Keratinocyte (primary cell): ENCODE measurements around the gene TWNK.

Experiments used
- EZH2 ChIP-seq: IDR thresholded peaks from one replicate; pipeline ENCODE4 v1.6.1; 2012; ENCODE audit warnings: inconsistent platforms, mild to moderate bottlenecking, low read length, moderate library complexity
- TF ChIP-seq, protein P1 (sequence below), 3 experiments: IDR thresholded peaks in 1 of 3; conservative IDR thresholded peaks in 1 of 3; optimal IDR thresholded peaks in 1 of 3; 2 replicates in 2 of 3; 3 replicates in 1 of 3; pipeline versions ENCODE3 to v1.5.1; 2011; ENCODE audit warnings: low read length in 3 of 3, mild to moderate bottlenecking in 3 of 3, moderate library complexity in 2 of 3, control low read depth in 1 of 3, inconsistent platforms in 1 of 3; ENCODE audit not compliant: insufficient read depth in 2 of 3; ENCODE audit errors: extremely low read depth in 1 of 3

DNA sequence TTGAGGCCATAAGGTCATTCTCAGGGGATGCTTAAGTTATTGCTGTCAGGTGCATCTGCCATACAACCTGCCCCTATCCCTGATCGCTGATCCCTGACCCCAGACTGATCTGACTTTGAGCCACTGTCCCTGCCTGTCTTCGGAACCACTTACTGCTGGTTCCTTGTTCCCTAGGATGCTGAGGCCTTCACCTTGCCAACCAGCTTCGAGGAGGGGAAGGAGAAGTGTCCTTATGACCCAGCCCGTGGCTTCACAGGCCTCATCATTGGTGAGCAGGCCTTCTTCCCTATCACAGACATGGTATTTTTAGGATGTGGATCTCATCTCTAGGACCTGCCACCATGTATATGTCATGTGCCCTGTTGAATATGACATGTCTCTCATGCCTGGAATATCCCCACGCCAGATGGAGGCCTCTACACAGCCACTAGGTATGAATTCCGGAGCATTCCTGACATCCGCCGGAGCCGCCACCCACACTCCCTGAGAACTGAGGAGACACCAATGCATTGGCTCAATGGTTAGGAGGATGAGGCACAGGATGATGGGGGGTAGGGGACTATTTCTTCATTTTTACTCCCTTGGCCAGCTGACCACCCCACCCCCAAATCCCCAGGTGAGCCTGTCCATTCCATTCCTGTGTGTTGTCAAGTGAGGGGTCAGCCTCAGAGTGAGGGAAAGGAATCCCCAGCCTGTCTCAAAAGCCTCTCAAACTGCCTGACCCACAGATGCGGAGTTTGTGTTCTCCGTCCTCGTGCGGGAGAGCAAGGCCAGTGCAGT, 9.0 kb upstream of the TWNK start:
- TF ChIP-seq, protein P1, sequence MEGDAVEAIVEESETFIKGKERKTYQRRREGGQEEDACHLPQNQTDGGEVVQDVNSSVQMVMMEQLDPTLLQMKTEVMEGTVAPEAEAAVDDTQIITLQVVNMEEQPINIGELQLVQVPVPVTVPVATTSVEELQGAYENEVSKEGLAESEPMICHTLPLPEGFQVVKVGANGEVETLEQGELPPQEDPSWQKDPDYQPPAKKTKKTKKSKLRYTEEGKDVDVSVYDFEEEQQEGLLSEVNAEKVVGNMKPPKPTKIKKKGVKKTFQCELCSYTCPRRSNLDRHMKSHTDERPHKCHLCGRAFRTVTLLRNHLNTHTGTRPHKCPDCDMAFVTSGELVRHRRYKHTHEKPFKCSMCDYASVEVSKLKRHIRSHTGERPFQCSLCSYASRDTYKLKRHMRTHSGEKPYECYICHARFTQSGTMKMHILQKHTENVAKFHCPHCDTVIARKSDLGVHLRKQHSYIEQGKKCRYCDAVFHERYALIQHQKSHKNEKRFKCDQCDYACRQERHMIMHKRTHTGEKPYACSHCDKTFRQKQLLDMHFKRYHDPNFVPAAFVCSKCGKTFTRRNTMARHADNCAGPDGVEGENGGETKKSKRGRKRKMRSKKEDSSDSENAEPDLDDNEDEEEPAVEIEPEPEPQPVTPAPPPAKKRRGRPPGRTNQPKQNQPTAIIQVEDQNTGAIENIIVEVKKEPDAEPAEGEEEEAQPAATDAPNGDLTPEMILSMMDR (optimal IDR thresholded peaks at IDR 0.05 in 1 of 3, IDR thresholded peaks at IDR 0.05 in 1 of 3, conservative IDR thresholded peaks at IDR 0.05 in 1 of 3; ENCODE audit: extremely low read depth in 1 of 3, insufficient read depth in 2 of 3, low read length in 3 of 3) = no peak
- no peak for TF ChIP-seq EZH2
